OCI-LY1 (cell line): Measurements from ENCODE around the gene NPAS3.

ENCODE experiments used
- H2AFZ ChIP-seq: fragments of 200-600 bp; sonication (generic), shearing (Covaris generic); 2 replicates; pipeline ENCODE4 v1.6.0; 2014; ENCODE audit warnings: antibody characterized with exemption, mild to moderate bottlenecking, low read length
- H3F3A ChIP-seq: fragments of 200-600 bp; sonication (generic), shearing (Covaris generic); 2 replicates; pipeline ENCODE4 v1.6.0; 2014; ENCODE audit warnings: mild to moderate bottlenecking, antibody characterized with exemption, low read length, moderate library complexity; ENCODE audit not compliant: insufficient read depth
- H3K27ac ChIP-seq: fragments of 200-600 bp; sonication (generic); 2 replicates; pipeline ENCODE4 v1.5.1; 2014; ENCODE audit warnings: low read length, mixed run types, mild to moderate bottlenecking, low read depth; ENCODE audit not compliant: poor library complexity, severe bottlenecking
- H3K27me3 ChIP-seq: fragments of 200-600 bp; sonication (generic); 2 replicates; pipeline ENCODE4 v1.6.0; 2014; ENCODE audit warnings: antibody characterized with exemption, mild to moderate bottlenecking, low read length, moderate library complexity; ENCODE audit not compliant: insufficient read depth
- H3K36me3 ChIP-seq: fragments of 200-600 bp; sonication (generic); 2 replicates; pipeline ENCODE4 v1.6.1; 2014; ENCODE audit warnings: mild to moderate bottlenecking, antibody characterized with exemption, low read length, moderate library complexity, mixed read lengths; ENCODE audit not compliant: insufficient read depth
- H3K4me1 ChIP-seq: fragments of 200-600 bp; sonication (generic); 2 replicates; pipeline ENCODE4 v1.5.1; 2014; ENCODE audit warnings: mild to moderate bottlenecking, low read length, moderate library complexity; ENCODE audit not compliant: insufficient read depth, severe bottlenecking
- H3K4me2 ChIP-seq: fragments of 200-600 bp; sonication (generic), shearing (Covaris generic); 2 replicates; pipeline ENCODE4 v1.6.1; 2014; ENCODE audit warnings: low read length
- H3K4me3 ChIP-seq: fragments of 200-600 bp; sonication (generic); 2 replicates; pipeline ENCODE4 v1.5.1; 2014; ENCODE audit warnings: low read length, low read depth, mild to moderate bottlenecking, mixed read lengths; ENCODE audit not compliant: poor library complexity, severe bottlenecking
- H3K79me2 ChIP-seq: fragments of 200-600 bp; shearing (Covaris generic); 2 replicates; pipeline ENCODE4 v1.6.1; 2016; ENCODE audit warnings: mixed run types, low read length, mixed read lengths; ENCODE audit not compliant: insufficient read depth
- H3K9ac ChIP-seq: fragments of 200-600 bp; sonication (generic), shearing (Covaris generic); 2 replicates; pipeline ENCODE4 v1.6.1; 2014; ENCODE audit warnings: mild to moderate bottlenecking, low read length, mixed read lengths
- H3K9me2 ChIP-seq: fragments of 200-600 bp; sonication (generic), shearing (Covaris generic); 2 replicates; pipeline ENCODE4 v1.6.1; 2014; ENCODE audit warnings: low read depth, mild to moderate bottlenecking, low read length, mixed read lengths
- H3K9me3 ChIP-seq: fragments of 200-600 bp; shearing (Covaris generic); 2 replicates; pipeline ENCODE4 v1.6.1; 2014; ENCODE audit warnings: low read length, mixed read lengths
- H4K20me1 ChIP-seq: fragments of 200-600 bp; sonication (generic), shearing (Covaris generic); 2 replicates; pipeline ENCODE4 v1.6.0; 2016; ENCODE audit warnings: mild to moderate bottlenecking, low read length; ENCODE audit not compliant: insufficient read depth
- CTCF ChIP-seq: fragments of 200-600 bp; sonication (generic), shearing (Covaris generic); IDR thresholded peaks from 2 replicates; pipeline ENCODE4 v1.5.1; 2017; ENCODE audit warnings: mild to moderate bottlenecking, antibody characterized with exemption, low read length, moderate library complexity, mixed read lengths
- EZH2 ChIP-seq: fragments of 200-600 bp; sonication (generic), shearing (Covaris generic); IDR thresholded peaks from 2 replicates; pipeline ENCODE4 v1.8.0; 2017; ENCODE audit warnings: borderline replicate concordance, mixed run types, mild to moderate bottlenecking, antibody characterized with exemption, low read length, moderate library complexity, mixed read lengths

The NPAS3 gene

GRCh38 chr14:33588771-33589170 is 650.1 kb downstream of the NPAS3 start:
- no peak overlapping the region for H3K4me3 ChIP-seq
- H3K9me3 ChIP-seq, result no peaks in the 10 kb centered on the region
- no peaks in the 10 kb centered on the region for H3K79me2 ChIP-seq
- H2AFZ ChIP-seq, result no peak overlapping the region
- H3K9me2 ChIP-seq, result no peaks in the 10 kb centered on the region
- TF ChIP-seq EZH2 (no peak), CTCF (no peak)
- no peak overlapping the region for H3K9ac ChIP-seq
- no peaks in the 10 kb centered on the region for H4K20me1 ChIP-seq
- H3K27ac ChIP-seq, result no peak overlapping the region
- no peak overlapping the region for H3K4me2 ChIP-seq
- no peaks in the 10 kb centered on the region for H3K36me3 ChIP-seq
- no peaks in the 10 kb centered on the region for H3F3A ChIP-seq
- no peaks in the 10 kb centered on the region for H3K4me1 ChIP-seq
- H3K27me3 ChIP-seq, result no peaks in the 10 kb centered on the region

GRCh38 chr14:33589334-33589733 is 650.7 kb downstream of the NPAS3 start:
- Histone ChIP-seq H3K9me2 (no peaks in the 10 kb centered on the region), H3K9ac (no peak overlapping the region), H3K27me3 (no peaks in the 10 kb centered on the region), H4K20me1 (no peaks in the 10 kb centered on the region), H3K9me3 (no peaks in the 10 kb centered on the region), H3K27ac (no peak overlapping the region), H3K4me3 (no peak overlapping the region), H3K79me2 (no peaks in the 10 kb centered on the region), H2AFZ (no peak overlapping the region), H3K36me3 (no peaks in the 10 kb centered on the region), H3K4me1 (no peaks in the 10 kb centered on the region), H3F3A (no peaks in the 10 kb centered on the region), H3K4me2 (no peak overlapping the region)
- TF ChIP-seq CTCF, result no peak
- no peak for TF ChIP-seq EZH2

GRCh38 chr14:33590891-33591630 is 652.4 kb downstream of the NPAS3 start:
- no peaks in the 10 kb centered on the region for H3K36me3 ChIP-seq
- no peak overlapping the region for H3K27ac ChIP-seq
- H3K4me2 ChIP-seq, result no peak overlapping the region
- H3K4me3 ChIP-seq, result no peak overlapping the region
- no peaks in the 10 kb centered on the region for H3F3A ChIP-seq
- no peak overlapping the region for H2AFZ ChIP-seq
- H3K27me3 ChIP-seq, result no peaks in the 10 kb centered on the region
- no peaks in the 10 kb centered on the region for H3K9me2 ChIP-seq
- no peaks in the 10 kb centered on the region for H3K4me1 ChIP-seq
- no peaks in the 10 kb centered on the region for H4K20me1 ChIP-seq
- H3K9ac ChIP-seq, result no peak overlapping the region
- no peak for TF ChIP-seq CTCF
- no peaks in the 10 kb centered on the region for H3K79me2 ChIP-seq
- no peaks in the 10 kb centered on the region for H3K9me3 ChIP-seq
